Measurements from ENCODE around the gene PTPN22.

PTPN22 gene

GRCh38 chr1:113887402-113888175 lies 16.1 kb upstream of the PTPN22 start, which contains the start of gene BCL2L15:
TSS of gene BCL2L15 (minus strand) at chr1:113887581. CDS start at chr1:113887375, 206 bp downstream.
- DNase-seq (ENCODE audit: low spot score) = no peak

- no peak for DNase-seq (ENCODE audit: low spot score)
Observed at GRCh38 chr1:113886417-113887401, 15.2 kb upstream of the PTPN22 start.

GRCh38 chr1:113881661-113882060 lies 10.1 kb upstream of the PTPN22 start:
- no peak for DNase-seq (ENCODE audit: low spot score)

- DNase-seq (ENCODE audit: low spot score) = no peak
Observed at GRCh38 chr1:113879739-113880038, 8.2 kb upstream of the PTPN22 start.

- DNase-seq (ENCODE audit: low spot score) = no peak
Observed at GRCh38 chr1:113876176-113876575, 4.7 kb upstream of the PTPN22 start.

- DNase-seq (ENCODE audit: low spot score) = no peak
Observed at GRCh38 chr1:113875714-113876113, 4.2 kb upstream of the PTPN22 start.

- DNase-seq (ENCODE audit: low spot score) = peak; percentile 46
Observed at GRCh38 chr1:113874012-113874879, 2.7 kb upstream of the PTPN22 start.

- no peak for DNase-seq (ENCODE audit: low spot score)
Observed at GRCh38 chr1:113872219-113872935, 865 bp upstream of the PTPN22 start.

GRCh38 chr1:113870778-113871177 lies 734 bp downstream of the PTPN22 start:
- no peak for DNase-seq (ENCODE audit: low spot score)

- peak; percentile 82 for DNase-seq (ENCODE audit: low spot score)
Observed at GRCh38 chr1:113868387-113869083, 3.0 kb downstream of the PTPN22 start.

GRCh38 chr1:113861641-113862040 lies 9.9 kb downstream of the PTPN22 start:
- DNase-seq (ENCODE audit: low spot score) = no peak

GRCh38 chr1:113860891-113861290 lies 10.6 kb downstream of the PTPN22 start:
- peak; percentile 45 for DNase-seq (ENCODE audit: low spot score)

- DNase-seq (ENCODE audit: low spot score) = no peak
Observed at GRCh38 chr1:113859478-113860175, 11.9 kb downstream of the PTPN22 start.

GRCh38 chr1:113858982-113859381 lies 12.5 kb downstream of the PTPN22 start:
- no peak for DNase-seq (ENCODE audit: low spot score)

GRCh38 chr1:113858418-113858817 lies 13.1 kb downstream of the PTPN22 start:
- DNase-seq (ENCODE audit: low spot score) = no peak

- no peak for DNase-seq (ENCODE audit: low spot score)
Observed at GRCh38 chr1:113857776-113858175, 13.7 kb downstream of the PTPN22 start.

GRCh38 chr1:113856401-113856790 lies 15.1 kb downstream of the PTPN22 start:
- DNase-seq (ENCODE audit: low spot score) = no peak

- no peak for DNase-seq (ENCODE audit: low spot score)
Observed at GRCh38 chr1:113855630-113856400, 15.7 kb downstream of the PTPN22 start.

GRCh38 chr1:113854234-113854633 lies 17.3 kb downstream of the PTPN22 start:
- no peak for DNase-seq (ENCODE audit: low spot score)

Measured in RKO (cell line).